Stimulated activated naive CD4-positive, alpha-beta T cell treated with Interleukin-2 at 50 U/mL for 16 hours (primary cell): Measurements from ENCODE around the gene TAF6L.
A peak's percentile ranks its signal among the peaks of the same experiment; 100 is the strongest.
"Not testable (repeated sequence)": the region's sequence is repeated elsewhere in the genome, so short reads cannot be mapped to it uniquely, and the experiment has no call there.

Experiments
- DNase-seq: peaks from one replicate; lab custom pipeline; 2025; lab: John Stamatoyannopoulos, UW

TAF6L gene

DNA sequence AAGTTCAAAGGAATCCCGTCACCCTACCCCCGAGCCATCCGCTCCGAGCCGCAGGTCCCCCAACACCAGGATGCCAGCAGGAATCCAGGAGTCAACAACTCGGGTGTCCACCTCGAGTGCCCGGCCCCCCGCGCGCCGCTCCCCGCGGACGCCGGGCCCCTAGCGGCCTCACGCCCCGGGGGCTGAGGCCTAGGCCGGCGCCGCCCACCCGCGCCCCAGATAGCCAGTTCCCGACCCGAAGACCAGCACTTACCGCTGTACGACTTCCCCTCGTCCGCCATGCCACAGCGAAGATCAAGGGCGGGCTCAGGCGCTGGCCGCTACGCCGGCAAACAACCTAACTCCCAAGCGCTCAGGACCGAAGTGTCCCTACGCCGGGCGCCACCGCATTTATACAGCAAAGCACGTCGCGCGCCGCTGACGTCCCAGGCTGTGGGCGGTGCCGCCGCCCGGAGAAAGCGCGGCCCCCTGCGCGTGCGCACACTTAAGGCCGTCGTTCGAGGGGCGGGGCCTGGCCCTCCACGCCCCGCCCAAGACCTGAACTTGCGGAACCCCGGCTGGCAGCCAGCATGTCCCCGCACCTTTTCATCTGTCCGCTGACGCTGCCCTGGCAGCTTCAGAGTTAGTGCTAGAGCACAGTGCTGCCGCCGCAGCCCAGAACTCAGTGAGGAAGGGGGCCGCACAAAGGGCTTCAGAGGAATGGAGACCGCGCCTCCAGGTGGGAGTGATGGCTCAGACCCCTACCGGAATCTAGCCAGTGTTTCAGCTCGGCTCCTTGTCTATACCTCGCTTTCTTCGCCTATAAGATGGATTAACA is 34.1 kb downstream of the TAF6L start, which contains the start of gene NXF1:
Gene NXF1 (minus strand): TSS at position 365 of the 817 bp plus-strand sequence. CDS start 84 bp downstream, at position 281.
- peak; percentile 91 for DNase-seq

DNA sequence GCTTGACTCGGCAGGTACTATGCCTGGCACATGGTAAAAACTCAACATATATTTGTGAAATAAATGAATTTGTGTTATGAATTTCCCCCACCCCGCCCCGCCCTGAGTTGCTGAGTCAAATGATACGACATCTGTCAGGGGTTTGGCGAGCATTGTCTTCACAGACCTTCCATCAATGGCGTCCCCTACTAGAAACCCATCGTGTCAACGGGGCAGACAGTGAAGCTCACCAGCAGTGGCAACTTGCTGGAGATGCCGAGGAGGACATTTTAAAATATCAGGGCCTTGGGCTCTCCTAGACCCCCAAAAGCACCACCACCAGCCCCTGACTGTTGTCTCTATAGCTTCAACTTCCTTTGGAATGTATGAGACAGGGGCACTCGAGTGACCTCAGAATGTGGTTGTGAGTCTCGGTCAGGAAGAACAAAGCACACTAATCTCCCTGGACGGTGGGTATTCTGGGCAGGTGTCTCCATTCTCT is 34.8 kb downstream of the TAF6L start:
- peak; percentile 43 for DNase-seq

DNA sequence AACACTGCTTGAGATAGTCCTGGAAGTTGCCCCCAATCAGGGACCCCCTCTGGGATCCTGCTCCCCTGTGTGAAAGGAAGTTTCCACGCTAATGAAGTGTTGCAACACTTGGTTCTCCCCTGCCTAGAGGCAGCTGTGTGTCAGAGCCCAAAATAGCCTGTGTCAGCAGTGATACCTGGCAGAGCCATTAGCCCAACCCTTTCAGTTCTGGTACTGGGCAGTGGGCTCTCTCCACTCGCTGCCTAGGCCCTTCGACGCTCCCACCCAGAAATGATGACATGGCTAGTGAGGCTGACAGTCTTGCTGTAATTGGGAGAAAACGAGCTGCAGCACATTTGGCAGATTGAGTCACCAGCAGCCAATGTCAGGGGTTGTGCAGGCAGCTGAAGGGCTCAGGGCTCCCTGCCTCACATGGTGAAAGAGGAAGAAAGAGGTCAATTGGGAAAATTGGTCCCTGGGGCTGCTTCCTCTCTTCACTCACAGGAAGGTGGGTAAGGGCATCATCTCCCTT is 35.5 kb downstream of the TAF6L start:
- no peak for DNase-seq

DNA sequence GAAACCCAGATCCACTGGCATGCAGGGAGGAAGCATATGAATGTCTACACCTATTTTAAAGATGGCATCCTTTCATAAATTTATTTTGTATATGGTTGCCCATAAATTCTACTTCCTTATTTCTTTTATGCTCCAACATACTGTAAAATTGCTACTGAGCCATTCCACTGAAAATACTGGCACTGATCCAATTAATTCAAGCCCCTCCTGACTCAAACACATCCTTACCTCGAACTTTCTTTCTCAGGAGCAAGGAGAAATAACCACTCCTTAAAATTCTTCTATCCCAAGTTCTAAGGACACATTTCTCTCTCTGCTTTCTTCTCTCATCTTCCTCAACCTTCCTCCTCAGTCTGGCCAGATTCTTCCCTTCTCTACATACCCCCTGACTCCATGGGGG is 39.6 kb downstream of the TAF6L start:
- no peak for DNase-seq

DNA sequence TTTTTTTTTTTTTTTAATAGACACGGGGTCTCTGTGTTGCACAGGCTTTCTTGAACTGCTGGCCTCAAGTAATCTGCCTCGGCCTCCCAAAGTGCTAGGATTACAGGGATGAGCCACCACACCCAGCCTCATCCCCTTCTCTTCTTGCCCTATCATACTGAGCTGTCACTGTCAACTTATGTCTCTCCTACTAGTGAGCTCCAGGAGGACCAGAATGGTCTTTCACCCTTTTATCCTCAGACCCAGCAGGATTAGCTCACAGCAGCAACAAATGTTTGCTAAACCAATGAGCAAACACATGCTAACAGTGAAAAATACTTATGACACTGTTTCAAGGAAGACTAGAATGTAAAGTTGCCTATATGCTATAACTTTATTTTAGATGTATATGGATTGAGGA is 40.5 kb downstream of the TAF6L start:
- no peak for DNase-seq

DNA sequence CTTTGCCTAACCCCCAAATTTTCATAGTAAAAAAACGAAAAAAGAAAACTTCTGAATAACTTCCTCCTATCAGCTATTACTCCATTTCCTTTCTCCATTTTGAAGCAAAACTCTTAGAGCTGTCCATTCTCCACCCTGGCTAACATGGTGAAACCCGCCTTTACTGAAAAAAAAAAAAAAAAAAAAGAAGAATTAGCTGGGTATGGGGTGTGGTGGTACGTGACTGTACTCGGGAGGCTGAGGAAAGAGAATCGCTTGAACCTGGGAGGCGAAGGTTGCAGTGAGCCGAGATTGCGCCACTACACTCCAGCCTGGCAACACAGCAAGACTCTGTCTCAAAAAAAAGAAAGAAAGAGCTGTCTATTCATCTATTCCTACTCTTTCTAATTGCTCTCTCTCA is 45.4 kb downstream of the TAF6L start:
- DNase-seq: no peak

DNA sequence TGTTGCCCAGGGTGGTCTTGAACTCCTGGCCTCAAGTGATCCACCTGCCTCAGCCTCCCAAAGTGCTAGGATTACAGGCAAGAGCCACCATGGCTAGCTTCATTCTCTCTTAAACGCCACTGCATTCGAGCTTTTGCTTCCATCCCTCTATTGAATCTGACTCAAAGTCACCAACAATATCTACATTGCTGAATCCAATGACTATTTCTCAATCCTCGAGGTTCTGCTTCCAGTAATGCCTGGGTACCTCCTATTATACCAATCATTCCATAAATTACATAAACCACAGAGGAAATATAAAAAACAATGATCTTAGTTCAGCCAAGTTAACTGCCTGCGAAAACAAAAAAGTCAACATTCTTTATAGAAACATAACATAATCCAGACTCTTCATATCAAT is 45.9 kb downstream of the TAF6L start:
- DNase-seq: no peak

DNA sequence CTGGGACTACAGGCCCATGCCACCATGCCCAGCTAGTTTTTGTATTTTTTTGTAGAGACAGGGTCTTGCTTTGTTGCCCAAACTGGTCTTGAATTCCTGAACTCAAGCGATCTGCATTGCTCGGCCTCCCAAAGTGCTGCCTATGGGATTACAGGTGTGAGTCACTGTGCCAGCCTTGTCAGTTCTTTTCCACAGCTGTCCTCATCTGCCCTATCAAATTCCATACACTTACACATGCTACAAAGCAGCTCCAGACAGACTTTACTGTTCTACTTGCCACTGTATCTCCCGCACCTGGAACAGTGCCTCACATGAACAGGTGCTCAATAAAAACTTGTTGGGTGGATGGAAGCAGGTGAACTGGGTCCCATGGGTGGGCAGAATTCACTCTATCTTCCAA is 52.5 kb downstream of the TAF6L start:
- DNase-seq: no peak

DNA sequence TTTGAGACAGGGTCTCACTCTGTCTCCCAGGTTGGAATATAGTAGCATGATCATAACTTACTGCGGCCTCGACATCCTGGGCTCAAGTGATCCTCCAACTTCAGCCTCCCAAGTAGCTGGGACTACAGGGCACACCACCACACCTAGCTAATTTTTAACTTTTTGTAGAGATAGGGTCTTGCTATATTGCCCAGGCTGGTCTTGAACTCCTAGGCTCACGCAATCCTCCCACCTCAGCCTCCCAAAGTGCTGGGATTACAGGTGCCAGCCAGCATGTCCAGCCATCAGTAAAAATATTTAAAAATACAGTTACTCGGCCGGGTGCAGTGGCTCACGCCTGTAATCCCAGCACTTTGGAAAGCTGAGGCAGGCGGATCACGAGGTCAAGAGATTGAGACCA is 56.9 kb downstream of the TAF6L start:
- not testable (repeated sequence) for DNase-seq

DNA sequence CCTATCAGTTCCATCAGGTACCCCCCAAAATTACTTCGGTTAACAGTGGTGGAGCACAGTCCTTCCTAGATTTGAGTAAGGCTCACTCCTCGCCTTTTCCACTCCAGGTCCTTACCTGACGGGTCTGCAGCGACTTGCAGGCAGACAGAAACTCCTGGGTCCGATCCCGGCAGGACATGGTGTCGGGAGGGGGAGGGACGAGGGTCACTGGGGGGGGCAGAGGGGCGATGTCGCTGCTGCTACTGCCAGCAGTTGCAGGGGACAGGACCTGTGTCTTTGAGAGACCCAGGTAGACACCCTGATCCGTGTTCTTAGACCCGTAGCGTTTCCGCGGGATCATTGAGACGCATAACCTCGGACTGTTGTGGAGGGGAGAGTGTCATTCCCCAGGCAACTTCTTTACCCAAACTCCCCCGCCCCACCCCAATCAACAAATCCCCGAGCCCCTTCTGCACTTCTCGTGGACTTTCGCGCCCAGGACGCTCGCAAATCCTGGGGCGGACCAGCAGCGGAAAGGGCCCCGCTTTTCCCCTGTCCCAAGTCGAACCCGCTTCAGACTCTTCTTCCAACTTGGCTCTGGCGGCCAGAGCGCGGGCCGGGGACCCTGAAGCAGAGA is 59.8 kb downstream of the TAF6L start:
- no peak for DNase-seq

DNA sequence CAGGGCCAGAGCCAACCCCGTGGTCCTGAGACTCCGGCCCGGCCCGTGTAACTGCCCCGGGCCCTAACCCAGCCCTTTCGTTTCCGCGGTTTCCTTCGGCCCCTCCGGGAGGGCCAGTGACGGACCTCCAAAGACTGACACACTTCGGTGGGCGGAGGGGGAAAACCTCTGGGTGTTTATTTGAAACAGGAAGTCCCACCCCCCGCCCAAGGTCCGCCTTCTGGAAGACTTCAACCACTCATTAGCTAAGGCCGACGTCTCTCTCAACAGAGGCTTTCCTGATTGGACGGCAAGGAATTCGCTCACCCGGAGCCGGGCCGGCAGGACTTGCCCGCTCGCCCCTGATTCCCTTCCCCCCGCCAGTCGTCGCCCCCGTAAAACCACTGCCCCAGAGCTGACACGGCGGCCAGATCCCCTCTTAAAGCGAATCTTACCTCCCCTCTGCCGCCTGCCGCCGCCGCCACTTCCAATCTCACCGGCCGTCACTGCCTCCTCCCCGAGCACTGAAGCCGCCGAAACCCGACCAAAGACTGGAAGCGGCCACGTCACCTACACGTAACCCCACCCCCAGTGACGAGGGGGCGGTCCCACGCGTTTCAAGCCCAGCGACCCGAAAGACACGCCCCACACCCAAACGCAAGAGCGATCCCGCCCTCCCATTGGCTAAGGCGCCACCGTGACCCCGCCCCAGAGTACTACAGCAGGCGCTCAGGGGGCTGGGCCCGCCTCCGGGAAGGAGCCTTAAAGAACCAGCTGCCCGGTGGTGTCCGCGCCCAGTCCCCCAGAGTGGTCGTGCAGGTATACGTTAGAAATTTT is 60.5 kb downstream of the TAF6L start, which contains the start of gene STX5:
Gene STX5 (minus strand): TSS at position 532 of the 816 bp plus-strand sequence. CDS start 808 bp downstream, outside the sequence.
- peak; percentile 98 for DNase-seq

DNA sequence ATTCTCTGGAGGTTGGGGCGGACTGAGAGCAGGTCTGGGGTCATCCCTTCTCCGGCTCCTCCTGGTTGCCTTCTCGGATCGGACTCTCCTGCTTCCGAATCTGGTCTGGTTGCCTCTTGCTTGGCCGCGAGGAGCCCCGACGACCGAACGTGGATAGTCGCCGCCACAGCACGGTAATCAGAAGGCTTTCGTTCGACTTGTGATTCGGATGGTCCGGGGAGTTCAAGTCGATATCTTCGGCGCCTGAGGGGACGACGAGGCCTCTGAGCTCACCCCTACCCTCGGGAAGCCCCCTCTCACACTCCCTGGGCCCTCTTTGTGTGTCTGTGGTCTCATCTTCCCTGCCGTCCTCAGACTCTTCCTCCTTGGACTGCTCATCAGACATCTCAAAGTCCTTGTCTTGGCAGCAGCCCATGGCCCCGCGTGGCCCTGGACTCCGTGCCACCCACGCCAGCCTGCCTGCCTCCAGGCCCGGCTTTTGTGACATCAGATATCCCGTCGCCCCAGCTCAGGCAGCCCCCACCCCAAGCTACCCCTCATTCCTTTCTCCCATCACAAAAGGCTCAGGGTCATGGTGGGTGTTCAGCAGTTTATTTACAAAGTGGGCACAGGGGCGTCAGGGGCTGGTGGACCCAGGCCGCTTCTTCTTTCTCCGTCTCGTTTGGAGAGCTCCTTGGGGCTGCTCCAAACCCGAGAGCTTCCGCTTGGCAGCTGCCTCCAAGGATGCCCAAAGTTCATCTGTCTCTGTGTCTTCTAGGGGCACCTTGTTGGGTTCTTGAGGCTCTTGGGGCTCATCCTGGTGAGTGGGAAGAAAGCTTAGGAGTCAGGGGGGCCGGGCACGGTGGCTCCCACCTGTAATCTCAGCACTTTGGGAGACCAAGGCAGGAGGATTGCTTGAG is 61.4 kb downstream of the TAF6L start, which contains the start of gene TEX54:
Gene TEX54 (minus strand): TSS at position 506 of the 899 bp plus-strand sequence.
- DNase-seq: no peak

DNA sequence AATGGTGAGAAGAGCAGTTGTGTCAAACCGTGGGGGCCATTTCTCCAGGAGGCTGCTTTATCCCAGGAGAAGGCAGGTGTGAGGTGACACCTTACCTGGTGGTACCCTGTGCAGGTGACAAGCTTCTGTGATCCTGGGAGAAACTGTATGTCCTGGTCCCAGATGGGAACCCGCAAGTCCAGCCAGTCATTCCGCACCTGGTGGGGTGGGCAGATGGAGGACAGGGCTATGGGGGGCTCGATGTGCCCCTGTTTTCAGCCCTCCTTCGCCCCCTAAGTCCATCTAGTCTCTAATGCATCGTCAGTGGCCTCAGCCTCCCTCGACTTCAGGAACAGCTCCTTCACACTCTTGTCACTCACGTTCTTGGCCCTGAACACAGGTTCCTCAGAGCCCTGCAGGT is 64.1 kb downstream of the TAF6L start:
- no peak for DNase-seq
